ENCODE data around the gene ZKSCAN1.
"Not testable (repeated sequence)": the region's sequence is repeated elsewhere in the genome, so short reads cannot be mapped to it uniquely, and the experiment has no call there.

The ZKSCAN1 gene

DNA sequence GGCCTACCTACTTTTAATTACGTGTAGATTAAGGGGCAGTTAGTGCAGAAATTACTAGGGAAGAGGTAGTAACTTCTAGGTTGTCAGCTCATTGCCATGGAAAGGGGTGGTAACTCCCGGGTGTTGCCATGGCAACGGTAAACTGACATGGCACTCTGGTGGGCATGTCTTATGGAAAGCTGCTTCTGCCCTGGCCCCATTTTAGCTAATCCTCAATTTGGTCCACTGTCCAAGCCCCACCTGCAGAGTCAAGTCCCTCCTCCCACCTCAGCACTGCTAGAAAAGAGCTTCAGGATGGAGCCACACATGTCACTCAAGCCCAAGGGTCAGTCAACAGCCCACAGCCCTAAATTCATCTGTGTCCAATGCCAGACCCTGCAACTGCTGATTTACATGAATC lies 7.5 kb upstream of the ZKSCAN1 start:
- DNase-seq (ENCODE audit: low read depth): no peak
- H3K4me3 ChIP-seq (ENCODE audit: low read depth, low read length): no peak overlapping the region
- TF ChIP-seq CTCF (IDR thresholded peaks at IDR 0.05; ENCODE audit: low read depth, low read length, missing control alignments): no peak

DNA sequence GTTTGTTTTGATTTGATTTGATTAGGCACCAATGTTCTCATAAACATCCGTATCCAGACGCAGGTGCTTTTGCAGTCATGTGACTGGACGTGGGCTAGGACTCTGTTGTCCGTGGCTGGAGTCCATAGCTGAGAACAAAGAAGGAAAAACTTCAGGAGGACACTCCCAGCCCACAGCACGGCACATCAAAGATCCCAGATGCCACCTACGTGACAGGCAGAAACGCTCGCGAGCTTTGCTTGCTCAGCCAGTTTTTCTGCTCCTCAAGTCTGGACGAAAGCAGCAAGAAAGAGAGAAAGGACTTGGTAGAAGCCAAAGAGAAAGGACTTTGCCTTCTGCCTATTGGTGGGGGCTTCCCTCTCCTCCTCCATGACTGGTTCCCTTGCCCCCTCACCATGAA lies 6.9 kb upstream of the ZKSCAN1 start:
- no peak for TF ChIP-seq CTCF (IDR thresholded peaks at IDR 0.05; ENCODE audit: low read depth, low read length, missing control alignments)
- H3K4me3 ChIP-seq (ENCODE audit: low read depth, low read length): no peak overlapping the region
- no peak for DNase-seq (ENCODE audit: low read depth)

DNA sequence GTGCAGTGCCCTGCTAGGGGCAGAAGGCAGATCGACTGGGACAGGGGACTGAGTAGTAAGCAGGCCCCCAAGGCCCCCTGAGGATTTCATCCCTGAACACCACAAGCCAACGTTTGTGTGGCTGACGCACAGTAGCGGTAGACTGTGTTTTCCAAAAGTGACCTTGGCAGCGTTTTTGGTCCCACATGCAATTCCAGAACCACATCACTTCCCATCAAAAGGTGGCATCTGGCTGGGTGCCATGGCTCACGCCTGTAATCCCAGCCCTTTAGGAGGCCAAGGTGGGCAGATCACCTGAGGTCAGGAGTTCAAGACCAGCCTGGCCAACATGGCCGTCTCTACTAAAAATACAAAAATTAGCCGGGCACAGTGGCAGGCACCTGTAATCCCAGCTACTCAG lies 5.4 kb upstream of the ZKSCAN1 start:
- not testable (repeated sequence) for H3K4me3 ChIP-seq (ENCODE audit: low read depth, low read length); DNase-seq (ENCODE audit: low read depth)

GRCh38 chr7:100010901-100011300 lies 4.5 kb upstream of the ZKSCAN1 start:
- no peak overlapping the region for H3K4me3 ChIP-seq (ENCODE audit: low read depth, low read length)
- no peak for DNase-seq (ENCODE audit: low read depth)
- no peak for TF ChIP-seq CTCF (IDR thresholded peaks at IDR 0.05; ENCODE audit: low read depth, low read length, missing control alignments)

GRCh38 chr7:100011516-100011915 lies 3.9 kb upstream of the ZKSCAN1 start:
- TF ChIP-seq CTCF (IDR thresholded peaks at IDR 0.05; ENCODE audit: low read depth, low read length, missing control alignments): no peak
- no peak for DNase-seq (ENCODE audit: low read depth)
- H3K4me3 ChIP-seq (ENCODE audit: low read depth, low read length): no peak overlapping the region

DNA sequence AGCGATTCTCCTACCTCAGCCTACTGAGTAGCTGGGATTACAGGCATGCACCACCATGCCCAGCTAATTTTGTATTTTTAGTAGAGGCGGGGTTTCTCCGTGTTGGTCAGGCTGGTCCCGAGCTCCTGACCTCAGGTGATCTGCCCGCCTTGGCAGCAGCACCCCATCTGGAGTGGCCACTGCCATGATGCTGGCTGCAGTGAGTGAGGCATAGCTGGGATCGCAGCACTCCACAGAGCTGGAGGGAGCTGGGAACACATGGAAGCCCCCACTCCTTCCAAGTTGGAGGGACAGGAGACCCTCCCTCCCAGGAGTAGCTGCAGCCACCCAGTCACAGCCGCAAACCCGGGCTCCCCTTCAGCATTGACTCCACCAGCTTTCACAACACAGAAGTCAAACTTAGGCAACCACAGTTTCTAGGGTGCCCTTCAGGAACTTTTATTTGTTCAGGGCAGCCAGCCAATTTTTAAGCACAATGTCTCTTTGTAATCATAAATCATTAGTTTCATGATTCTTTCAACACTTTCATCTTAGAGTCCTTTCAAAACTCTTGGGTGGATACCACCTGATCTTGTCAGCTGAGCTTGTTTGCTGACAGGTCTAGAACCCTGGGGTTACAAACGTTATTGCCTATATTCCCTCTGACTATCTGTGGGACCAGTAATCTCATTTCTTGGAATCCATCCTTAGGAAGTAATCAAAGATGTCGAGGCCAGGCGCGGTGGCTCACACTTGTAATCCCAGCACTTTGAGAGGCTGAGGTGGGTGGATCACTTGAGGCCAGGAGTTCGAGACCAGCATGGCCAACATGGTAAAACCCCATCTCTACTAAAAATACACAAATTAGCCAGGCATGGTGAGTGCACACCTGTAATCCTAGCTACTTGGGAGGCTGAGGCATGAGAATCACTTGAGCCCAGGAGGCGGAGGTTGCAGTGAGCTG lies 2.7 kb upstream of the ZKSCAN1 start:
- H3K4me3 ChIP-seq (ENCODE audit: low read depth, low read length); DNase-seq (ENCODE audit: low read depth): not testable (repeated sequence)

DNA sequence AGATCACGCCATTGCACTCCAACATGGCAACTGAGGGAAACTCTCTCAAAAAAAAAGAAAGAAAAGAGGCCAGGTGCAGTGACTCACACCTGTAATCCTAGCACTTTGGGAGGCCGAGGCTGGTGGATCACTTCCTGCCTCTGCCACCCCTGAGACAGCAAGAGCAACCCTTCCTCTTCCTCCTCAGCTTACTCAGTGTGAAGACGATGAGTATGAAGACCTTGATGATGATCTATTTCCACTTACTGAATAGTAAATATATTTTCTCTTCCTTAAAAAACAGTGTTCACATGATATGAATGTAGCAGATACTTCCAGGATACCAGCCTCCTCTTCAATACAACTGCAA lies 2.1 kb upstream of the ZKSCAN1 start:
- no peak for TF ChIP-seq CTCF (IDR thresholded peaks at IDR 0.05; ENCODE audit: low read depth, low read length, missing control alignments)
- no peak overlapping the region for H3K4me3 ChIP-seq (ENCODE audit: low read depth, low read length)
- DNase-seq (ENCODE audit: low read depth): no peak

- TF ChIP-seq CTCF (IDR thresholded peaks at IDR 0.05; ENCODE audit: low read depth, low read length, missing control alignments): no peak
Measured at GRCh38 chr7:100016215-100016901, 962 bp downstream of the ZKSCAN1 start.

More at GRCh38 chr7:100016215-100016901, 962 bp downstream of the ZKSCAN1 start:
- no peak for DNase-seq (ENCODE audit: low read depth)
- H3K4me3 ChIP-seq (ENCODE audit: low read depth, low read length): peak overlapping the region; percentile 100
